GM20431 (cell line): ENCODE measurements around the gene GLRX.

Experiments used
- in situ Hi-C: fragments of 300-500 bp; cut with MseI, MboI; formaldehyde crosslinking; loops from one replicate; pipeline ENCODE4 v1.15.0; 2020; ENCODE audit warnings: low sequenced_read_pairs; ENCODE audit not compliant: unreplicated experiment

GLRX gene

GRCh38 chr5:95857185-95857945 lies 34.8 kb upstream of the GLRX start:
- in situ Hi-C loops, result loop anchor here (10.0 to 25.0 kb wide), 3 partner anchors 477 to 730 kb away; partner anchors contain the start of gene PCSK1

DNA sequence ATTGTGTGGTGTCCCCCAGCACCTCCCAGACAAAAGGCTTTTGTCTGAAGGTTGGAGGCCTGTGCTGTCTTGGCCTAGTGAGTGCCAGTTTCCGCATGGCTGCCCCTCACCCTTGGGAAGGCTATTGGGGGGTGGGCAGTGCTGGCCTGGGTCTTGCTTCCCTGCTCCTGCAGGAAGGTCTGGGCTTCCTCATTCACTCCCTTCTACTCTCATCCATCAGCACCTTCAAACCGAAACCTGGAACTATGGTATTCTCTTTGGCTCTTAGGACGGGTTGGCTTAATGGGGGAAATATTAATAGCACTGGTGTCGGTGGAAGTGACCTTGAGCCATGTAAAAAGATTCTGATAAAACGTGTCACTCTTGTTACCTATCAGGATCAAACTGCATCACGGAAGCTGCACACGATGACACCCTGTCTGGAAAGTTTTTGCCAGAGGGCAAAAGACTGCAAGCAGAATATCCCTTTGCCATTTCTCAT lies 34.0 kb upstream of the GLRX start:
- in situ Hi-C loops, result loop anchor here (10.0 to 25.0 kb wide), 3 partner anchors 478 to 731 kb away; partner anchors contain the start of gene PCSK1

- in situ Hi-C loops, result loop anchor here (10.0 to 25.0 kb wide), 3 partner anchors 481 to 734 kb away; partner anchors contain the start of gene PCSK1
Observed at GRCh38 chr5:95853490-95853889, 31.0 kb upstream of the GLRX start.

- in situ Hi-C loops, result loop anchor here (10.0 to 25.0 kb wide), 3 partner anchors 482 to 735 kb away; partner anchors contain the start of gene PCSK1
Observed at GRCh38 chr5:95852567-95852966, 30.0 kb upstream of the GLRX start.

- in situ Hi-C loops, result loop anchor here (10.0 to 25.0 kb wide), 3 partner anchors 484 to 736 kb away; partner anchors contain the start of gene PCSK1
Observed at GRCh38 chr5:95851141-95851540, 28.6 kb upstream of the GLRX start.

GRCh38 chr5:95850391-95850894 lies 27.9 kb upstream of the GLRX start:
- in situ Hi-C loops, result loop anchor here (10.0 to 25.0 kb wide), 3 partner anchors 484 to 737 kb away; partner anchors contain the start of gene PCSK1

GRCh38 chr5:95848701-95849100 lies 26.2 kb upstream of the GLRX start:
- in situ Hi-C loops, result loop anchor here (10.0 to 25.0 kb wide), 2 partner anchors 74 to 211 kb away; partner anchors contain the start of gene RFESD

- in situ Hi-C loops, result loop anchor here (10.0 to 25.0 kb wide), 2 partner anchors 72 to 210 kb away; partner anchors contain the start of gene RFESD
Observed at GRCh38 chr5:95847261-95847592, 24.7 kb upstream of the GLRX start.

GRCh38 chr5:95846554-95847260 lies 24.2 kb upstream of the GLRX start:
- in situ Hi-C loops, result loop anchor here (10.0 to 25.0 kb wide), 2 partner anchors 72 to 209 kb away; partner anchors contain the start of gene RFESD

DNA sequence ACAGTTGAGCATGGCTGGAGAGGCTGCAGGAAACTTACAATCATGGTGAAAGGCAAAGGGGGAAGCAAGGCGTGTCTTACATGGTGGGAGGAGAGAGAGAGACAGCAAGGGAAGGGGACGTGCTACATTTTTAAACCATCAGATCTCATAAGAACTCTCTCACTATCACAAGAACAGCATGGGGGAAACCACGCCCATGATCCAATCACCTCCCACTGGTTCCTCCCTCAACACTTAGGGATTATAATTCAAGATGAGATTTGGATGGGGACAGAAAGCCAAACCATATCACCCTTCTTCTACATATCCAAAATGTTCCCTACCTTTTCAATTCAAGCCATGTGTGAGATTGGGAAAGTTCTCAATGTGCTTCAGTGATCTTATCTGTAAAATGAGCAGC lies 22.9 kb upstream of the GLRX start:
- in situ Hi-C loops, result loop anchor here (10.0 to 25.0 kb wide), 2 partner anchors 71 to 208 kb away; partner anchors contain the start of gene RFESD

- in situ Hi-C loops, result loop anchor here (10.0 to 25.0 kb wide), 2 partner anchors 69 to 206 kb away; partner anchors contain the start of gene RFESD
Observed at GRCh38 chr5:95843733-95844223, 21.3 kb upstream of the GLRX start.

GRCh38 chr5:95842854-95843544 lies 20.5 kb upstream of the GLRX start:
- in situ Hi-C loops, result loop anchor here (10.0 to 25.0 kb wide), 2 partner anchors 68 to 206 kb away; partner anchors contain the start of gene RFESD

- in situ Hi-C loops, result loop anchor here (10.0 to 25.0 kb wide), 2 partner anchors 67 to 205 kb away; partner anchors contain the start of gene RFESD
Observed at GRCh38 chr5:95841914-95842812, 19.6 kb upstream of the GLRX start.

DNA sequence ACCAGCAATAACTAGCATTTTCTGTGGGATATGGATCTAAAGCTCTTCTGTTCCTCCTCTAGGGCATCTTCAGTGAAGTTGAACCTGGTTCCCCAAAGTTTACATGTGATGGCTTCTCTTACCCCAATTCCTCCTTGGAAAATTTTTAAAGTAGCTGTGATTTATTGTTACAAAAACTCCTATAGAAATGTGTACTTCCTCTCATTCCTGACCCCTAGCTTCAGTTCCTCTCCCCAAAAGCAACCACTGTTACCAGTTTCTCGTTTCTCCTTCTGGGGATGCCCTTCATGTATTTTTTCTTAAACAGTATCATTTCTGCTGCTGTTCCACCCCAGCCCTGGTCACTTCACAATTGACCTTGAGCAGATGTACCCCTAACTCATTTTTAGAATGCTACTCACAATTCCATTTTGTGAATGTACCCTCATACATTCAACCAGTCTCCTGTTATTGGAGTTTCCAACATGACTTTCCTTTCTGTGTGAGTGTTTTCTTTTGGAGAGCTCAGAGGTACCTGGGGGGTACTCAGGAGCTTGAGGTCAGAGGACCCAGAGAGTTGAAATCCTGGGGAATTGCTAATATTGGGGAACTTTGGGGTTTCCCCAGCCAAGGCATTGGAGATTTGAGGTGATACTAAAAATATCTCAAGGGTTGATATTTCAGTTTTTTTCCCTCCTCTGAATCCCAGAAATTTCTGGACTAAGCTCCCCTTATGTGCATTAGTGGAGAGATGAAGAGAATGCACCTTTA lies 18.6 kb upstream of the GLRX start:
- in situ Hi-C loops, result loop anchor here (10.0 to 25.0 kb wide), 2 partner anchors 66 to 204 kb away; partner anchors contain the start of gene RFESD

DNA sequence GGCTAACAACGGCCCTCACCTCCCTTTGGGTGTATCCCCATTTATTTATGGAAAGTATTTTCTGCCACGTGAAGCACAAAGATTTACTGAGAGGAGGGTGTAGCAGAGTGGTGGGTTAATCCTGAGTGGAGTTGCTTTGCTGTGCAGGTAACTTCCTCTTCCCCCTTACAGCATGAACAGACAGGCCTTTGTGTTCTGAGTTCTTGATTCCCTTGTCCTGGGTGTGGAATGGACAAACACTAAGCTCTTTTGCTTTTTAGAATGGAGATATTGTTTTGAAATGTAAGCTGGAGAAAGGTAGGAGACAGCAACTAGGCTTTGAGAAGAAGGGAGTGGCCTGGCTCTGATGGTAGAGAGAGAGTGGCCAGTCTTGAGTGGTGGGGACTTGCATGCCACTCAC lies 17.1 kb upstream of the GLRX start:
- in situ Hi-C loops, result loop anchor here (10.0 to 25.0 kb wide), 2 partner anchors 65 to 202 kb away; partner anchors contain the start of gene RFESD

DNA sequence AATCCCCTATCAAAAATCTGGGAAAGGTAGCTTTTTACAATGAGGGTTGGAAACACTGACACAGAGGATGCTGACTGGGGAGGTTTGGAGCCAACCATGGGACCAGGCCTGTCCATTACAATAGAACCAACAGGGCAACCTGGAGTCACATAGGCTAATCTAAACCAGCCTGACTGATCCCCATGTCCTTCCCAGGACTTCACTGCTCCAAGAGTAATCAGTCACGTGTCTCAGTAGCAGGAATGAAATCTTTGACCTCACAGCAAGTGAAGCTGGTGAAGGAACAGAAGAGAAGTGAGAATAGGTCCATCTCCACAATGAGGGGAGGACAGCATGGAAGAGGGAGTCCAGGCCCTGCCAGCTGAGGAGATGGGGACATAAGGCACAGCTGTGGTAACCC lies 16.0 kb upstream of the GLRX start:
- in situ Hi-C loops, result loop anchor here (25.0 kb wide), 1 partner anchor 201 kb away; the partner anchor contains the start of gene RFESD

DNA sequence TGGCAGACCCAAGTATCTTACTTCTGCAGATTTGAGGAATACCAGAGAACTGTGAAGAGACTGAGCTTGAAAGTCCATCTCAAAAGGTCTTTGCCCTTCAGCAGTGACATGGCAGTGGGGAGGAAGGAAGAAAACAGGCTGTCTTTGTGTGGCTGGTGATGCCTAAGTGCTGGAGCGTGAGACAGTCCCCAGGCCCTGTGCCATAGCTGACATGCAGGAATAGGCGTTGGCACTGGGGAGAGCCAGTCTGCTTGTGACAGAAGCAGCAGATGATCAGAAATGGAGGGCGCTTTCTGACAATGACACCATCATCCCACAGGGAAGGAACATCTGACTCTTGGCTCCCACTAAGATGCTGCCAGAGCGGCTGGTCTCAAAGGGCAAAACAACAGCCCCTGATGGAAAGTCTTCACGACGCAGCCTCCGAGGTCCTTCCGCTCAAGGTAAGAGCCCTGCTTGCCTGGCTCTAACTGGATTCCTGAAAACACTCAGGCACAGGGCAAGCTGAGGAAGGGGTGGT lies 15.5 kb upstream of the GLRX start:
- in situ Hi-C loops, result loop anchor here (25.0 kb wide), 1 partner anchor 201 kb away; the partner anchor contains the start of gene RFESD
